Adrenal gland (tissue), 12 donors: ENCODE data around the gene MAGI1. TPM values are rescaled to one million over a fixed set of nuclear protein-coding genes. Genes with fewer than 3 reads are reported as not detected.

ENCODE experiments used
- DNase-seq, 7 donors: peaks; one replicate each; pipeline ENCODE4 v3.0.0-alpha.2; 2019 to 2020
- H3K27ac ChIP-seq, 5 donors: fragments of 200-600 bp; sonication (generic) in 4 of 5; 1 replicate in 3 of 5; 2 replicates in 2 of 5; pipeline versions ENCODE4 v1.5.1 to v1.8.0; 2016 to 2020; ENCODE audit warnings: mild to moderate bottlenecking in 1 of 5
- H3K27me3 ChIP-seq: fragments of 200-600 bp; 2 replicates; pipeline ENCODE4 v1.8.0; 2021
- H3K36me3 ChIP-seq, 2 donors: fragments of 200-600 bp; replicated peaks in 1 of 2; 1 replicate in 1 of 2; 2 replicates in 1 of 2; pipeline versions ENCODE4 v1.5.1 to v1.8.0; 2018 to 2022
- H3K4me1 ChIP-seq, 2 donors: fragments of 200-600 bp; replicated peaks in 1 of 2; 1 replicate in 1 of 2; 2 replicates in 1 of 2; pipeline versions ENCODE4 v1.5.1 to v1.8.0; 2018 to 2021
- H3K4me3 ChIP-seq, 4 donors: fragments of 200-600 bp; sonication (generic) in 3 of 4; one replicate each; pipeline ENCODE4 v1.5.1; 2016 to 2018
- H3K9me3 ChIP-seq, 3 donors: fragments of 200-600 bp; sonication (generic) in 1 of 3; replicated peaks in 1 of 3; 1 replicate in 2 of 3; 2 replicates in 1 of 3; pipeline versions ENCODE4 v1.5.1 to v1.8.0; 2016 to 2021
- CTCF ChIP-seq, 6 experiments: fragments of 450-650 bp in 4 of 6; fragments of 200-600 bp in 2 of 6; sonication (generic) in 1 of 6; IDR thresholded peaks; 1 replicate in 5 of 6; 2 replicates in 1 of 6; pipeline versions ENCODE4 v1.5.1 to v1.8.0; 2016 to 2021; ENCODE audit warnings: antibody characterized with exemption in 6 of 6, mild to moderate bottlenecking in 2 of 6, moderate library complexity in 1 of 6
- POLR2A ChIP-seq, 2 donors: fragments of 450-650 bp; IDR thresholded peaks; one replicate each; pipeline ENCODE4 v1.6.1; 2017; ENCODE audit warnings: antibody characterized with exemption in 2 of 2, mild to moderate bottlenecking in 2 of 2, moderate library complexity in 1 of 2
- WGBS, 4 donors: extraction: QIAGEN DNeasy Blood & Tissue Kit in 2 of 4; methylation state at CpG; one replicate each; pipeline versions ENCODE4 v1.1.5 to v1.1.7; 2013 to 2017; 5-methylcytosine and 5-hydroxymethylcytosine counted together
- intact Hi-C, 2 donors: fragments of 100-400 bp; cut with DNase I; formaldehyde crosslinking; loops; one replicate each; pipeline versions ENCODE4 v1.14.1 to v1.15.0; 2022 to 2023
- polyA plus RNA-seq, 3 donors: library from polyadenylated mRNA; stranded (reverse); fragments of 200-250 nt in 2 of 3; fragments of 350-450 nt in 1 of 3; fragmentation: Illumina TruSeq in 1 of 3; extraction: RNeasy Lipid Tissue Mini Kit (QIAGEN cat#74804) in 1 of 3; gene quantifications; one replicate each; pipeline ENCODE4 v1.2.3, GENCODE V29; 2013 to 2014
- total RNA-seq, 9 donors: library from RNA; depleted of rRNA in 4 of 9; stranded (reverse); fragments of >200 nt in 4 of 9; fragments of 120-200 nt in 1 of 9; fragmentation: NEBNext Ultra II Directional in 1 of 9; extraction: Animal tissue kit (Norgen Biotek cat#: 25700) in 1 of 9; gene quantifications; one replicate each; pipeline versions ENCODE4 v1.1.0 to v1.2.4, GENCODE V29; 2013 to 2023
- donor health status: healthy with polysubstance abuse.
- donor health status: Bipolar disorder and iron deficiency.
- donor health status: DM: yes; HTN: yes; CAD: no.
- donor health status: DM: no; HTN: no; CAD: no.
- donor health status: DM: no; HTN: no; CAD: no.
- donor health status: DM: yes; HTN: yes; CAD: no.

The MAGI1 gene
- total and polyA plus RNA-seq, 12 donors = 4.8 to 31.6 (median 18.5) TPM

- WGBS, 4 donors = 85 to 94% (median 91%) methylated on average over 5 of the region's 5 CpGs
- no peak for TF ChIP-seq POLR2A (IDR thresholded peaks at IDR 0.05)
- no peak for TF ChIP-seq CTCF (IDR thresholded peaks at IDR 0.05)
- intact Hi-C loops = loop anchor here (5.0 to 10.0 kb wide), 4 partner anchors 263 to 421 kb away; no protein-coding TSS in a partner anchor
- H3K4me3 ChIP-seq = no peak overlapping the region
- no peak for DNase-seq
- no peaks in the 10 kb centered on the region for H3K36me3 ChIP-seq
- H3K9me3 ChIP-seq = no peaks in the 10 kb centered on the region
- peaks cover 0 to 17% of the 10 kb centered on the region in 2 donors for H3K4me1 ChIP-seq
- H3K27me3 ChIP-seq = no peaks in the 10 kb centered on the region
- H3K27ac ChIP-seq = no peak overlapping the region
These were observed 257.1 kb downstream of the MAGI1 start for GRCh38 chr3:65781594-65781993.

GRCh38 chr3:65779390-65779789, 259.3 kb downstream of the MAGI1 start:
- Histone ChIP-seq H3K9me3 (no peaks in the 10 kb centered on the region), H3K4me1 (peaks cover 0 to 10% of the 10 kb centered on the region in 2 donors), H3K4me3 (no peak overlapping the region), H3K27me3 (no peaks in the 10 kb centered on the region), H3K27ac (no peak overlapping the region), H3K36me3 (no peaks in the 10 kb centered on the region)
- no peak for TF ChIP-seq CTCF (IDR thresholded peaks at IDR 0.05)
- TF ChIP-seq POLR2A (IDR thresholded peaks at IDR 0.05) = no peak
- DNase-seq = no peak
- intact Hi-C loops = no loop called here
- WGBS, 4 donors = 66 to 83% (median 73%) methylated on average over 2 of the region's 2 CpGs

GRCh38 chr3:65778968-65779367, 259.8 kb downstream of the MAGI1 start:
- no peak overlapping the region for H3K4me3 ChIP-seq
- no peaks in the 10 kb centered on the region for H3K36me3 ChIP-seq
- H3K9me3 ChIP-seq = no peaks in the 10 kb centered on the region
- no peaks in the 10 kb centered on the region for H3K27me3 ChIP-seq
- WGBS, 4 donors = 75 to 88% (median 83%) methylated on average over 2 of the region's 2 CpGs
- TF ChIP-seq POLR2A (IDR thresholded peaks at IDR 0.05) = no peak
- TF ChIP-seq CTCF (IDR thresholded peaks at IDR 0.05) = no peak
- H3K27ac ChIP-seq = no peak overlapping the region
- H3K4me1 ChIP-seq = peaks cover 0 to 10% of the 10 kb centered on the region in 2 donors
- DNase-seq = no peak
- intact Hi-C loops = no loop called here

- H3K9me3 ChIP-seq = no peaks in the 10 kb centered on the region
- peaks cover 0 to 10% of the 10 kb centered on the region in 2 donors for H3K4me1 ChIP-seq
- WGBS, 4 donors = 78 to 86% (median 83%) methylated on average over 3 of the region's 3 CpGs
These were observed 261.7 kb downstream of the MAGI1 start for GRCh38 chr3:65777050-65777449.

More at GRCh38 chr3:65777050-65777449, 261.7 kb downstream of the MAGI1 start:
- Histone ChIP-seq H3K36me3 (no peaks in the 10 kb centered on the region), H3K27ac (no peak overlapping the region), H3K4me3 (no peak overlapping the region), H3K27me3 (no peaks in the 10 kb centered on the region)
- intact Hi-C loops = no loop called here
- DNase-seq = no peak
- no peak for TF ChIP-seq POLR2A (IDR thresholded peaks at IDR 0.05)
- TF ChIP-seq CTCF (IDR thresholded peaks at IDR 0.05) = no peak
